VCaP (cell line): ENCODE measurements around the gene MYO1F.

Source experiments
- H3K27ac ChIP-seq: fragments of 450-650 bp; 2 replicates; pipeline ENCODE4 v1.5.1; 2017
- CTCF ChIP-seq: fragments of 450-650 bp; conservative IDR thresholded peaks from 2 replicates; pipeline ENCODE4 v1.5.1; 2017; ENCODE audit warnings: mild to moderate bottlenecking, moderate library complexity

Gene MYO1F

GRCh38 chr19:8488365-8488764 is 88.9 kb downstream of the MYO1F start:
- no peak overlapping the region for H3K27ac ChIP-seq
- no peak for TF ChIP-seq CTCF

- TF ChIP-seq CTCF = no peak
- H3K27ac ChIP-seq = no peak overlapping the region
Measured at GRCh38 chr19:8487137-8487851, 89.9 kb downstream of the MYO1F start.

- no peak for TF ChIP-seq CTCF
- no peak overlapping the region for H3K27ac ChIP-seq
Measured at GRCh38 chr19:8486661-8487136, 90.5 kb downstream of the MYO1F start.

DNA sequence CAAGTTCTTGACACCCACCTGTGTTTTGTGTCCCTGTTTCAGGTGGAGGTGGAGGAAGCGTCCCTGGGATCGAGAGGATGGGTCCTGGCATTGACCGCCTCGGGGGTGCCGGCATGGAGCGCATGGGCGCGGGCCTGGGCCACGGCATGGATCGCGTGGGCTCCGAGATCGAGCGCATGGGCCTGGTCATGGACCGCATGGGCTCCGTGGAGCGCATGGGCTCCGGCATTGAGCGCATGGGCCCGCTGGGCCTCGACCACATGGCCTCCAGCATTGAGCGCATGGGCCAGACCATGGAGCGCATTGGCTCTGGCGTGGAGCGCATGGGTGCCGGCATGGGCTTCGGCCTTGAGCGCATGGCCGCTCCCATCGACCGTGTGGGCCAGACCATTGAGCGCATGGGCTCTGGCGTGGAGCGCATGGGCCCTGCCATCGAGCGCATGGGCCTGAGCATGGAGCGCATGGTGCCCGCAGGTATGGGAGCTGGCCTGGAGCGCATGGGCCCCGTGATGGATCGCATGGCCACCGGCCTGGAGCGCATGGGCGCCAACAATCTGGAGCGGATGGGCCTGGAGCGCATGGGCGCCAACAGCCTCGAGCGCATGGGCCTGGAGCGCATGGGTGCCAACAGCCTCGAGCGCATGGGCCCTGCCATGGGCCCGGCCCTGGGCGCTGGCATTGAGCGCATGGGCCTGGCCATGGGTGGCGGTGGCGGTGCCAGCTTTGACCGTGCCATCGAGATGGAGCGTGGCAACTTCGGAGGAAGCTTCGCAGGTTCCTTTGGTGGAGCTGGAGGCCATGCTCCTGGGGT is 91.5 kb downstream of the MYO1F start:
- TF ChIP-seq CTCF = no peak
- H3K27ac ChIP-seq = no peak overlapping the region

DNA sequence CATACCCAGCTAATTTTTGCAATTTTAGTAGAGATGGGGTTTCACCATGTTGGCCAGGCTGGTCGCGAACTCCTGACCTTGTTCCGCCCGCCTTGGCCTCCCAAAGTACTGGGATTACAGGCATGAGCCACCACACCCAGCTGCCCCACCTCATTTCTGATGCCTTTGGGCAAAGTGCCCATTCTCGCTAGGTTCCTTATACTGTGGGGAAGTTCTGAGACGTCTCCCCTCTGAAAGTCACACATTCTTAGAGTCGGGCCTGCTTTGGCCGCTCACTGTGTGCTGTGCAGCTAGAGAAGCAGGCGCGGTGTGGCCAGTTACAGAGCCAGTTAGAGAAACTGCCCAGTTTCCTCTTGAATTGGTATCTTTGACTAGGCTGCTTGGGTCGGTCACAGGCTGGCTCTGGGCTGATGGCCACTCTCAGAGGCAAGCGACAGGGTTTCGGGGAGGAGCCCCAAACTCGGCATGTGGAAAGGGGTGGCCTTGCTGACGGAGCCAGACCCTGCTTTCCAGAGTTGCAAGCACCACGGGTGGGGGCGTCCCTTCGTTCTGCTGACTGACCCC is 92.8 kb downstream of the MYO1F start:
- H3K27ac ChIP-seq = no peak overlapping the region
- no peak for TF ChIP-seq CTCF

- H3K27ac ChIP-seq = no peak overlapping the region
- TF ChIP-seq CTCF = no peak
Measured at GRCh38 chr19:8483165-8483564, 94.1 kb downstream of the MYO1F start.

DNA sequence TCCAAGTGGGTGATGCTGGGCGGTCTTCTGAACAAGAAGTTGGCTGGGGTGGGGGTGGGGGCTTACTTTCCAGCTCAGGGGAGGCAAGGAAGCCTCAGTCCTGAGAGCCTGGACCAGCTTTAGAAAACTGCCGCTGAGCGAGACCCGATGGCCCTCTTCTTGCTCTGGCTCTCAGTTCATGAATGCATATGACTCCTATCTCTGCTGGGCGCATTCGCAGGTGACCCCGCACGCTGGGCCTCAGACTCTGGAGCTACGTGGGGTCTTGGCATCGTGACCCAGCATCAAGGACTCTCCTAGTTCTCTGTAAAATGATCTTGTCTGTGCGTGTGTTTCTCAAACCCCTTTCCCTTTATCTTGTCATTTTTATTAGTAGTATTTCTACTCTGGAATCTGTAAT is 94.5 kb downstream of the MYO1F start:
- no peak for TF ChIP-seq CTCF
- H3K27ac ChIP-seq = no peak overlapping the region
